Parathyroid adenoma (tissue), 2 donors: ENCODE measurements around the gene TMEM108.

ENCODE experiments used
- H2AFZ ChIP-seq: fragments of 300-600 bp; sonication (generic); one replicate; pipeline ENCODE4 v1.7.0; 2017; ENCODE audit warnings: antibody characterized with exemption, mild to moderate bottlenecking
- H3K27ac ChIP-seq: fragments of 300-600 bp; sonication (generic); one replicate; pipeline ENCODE4 v1.7.0; 2017
- H3K27me3 ChIP-seq: fragments of 300-600 bp; sonication (generic); one replicate; pipeline ENCODE4 v1.7.0; 2017; ENCODE audit warnings: low read length; ENCODE audit not compliant: control insufficient read depth, insufficient read depth
- H3K36me3 ChIP-seq: fragments of 300-600 bp; sonication (generic); one replicate; pipeline ENCODE4 v1.7.0; 2017; ENCODE audit warnings: low read length; ENCODE audit not compliant: control insufficient read depth, insufficient read depth
- H3K4me1 ChIP-seq: fragments of 300-600 bp; sonication (generic); one replicate; pipeline ENCODE4 v1.7.0; 2017; ENCODE audit warnings: control low read depth
- H3K4me2 ChIP-seq: fragments of 300-600 bp; sonication (generic); one replicate; pipeline ENCODE4 v1.7.0; 2017; ENCODE audit warnings: low read length
- H3K4me3 ChIP-seq: fragments of 300-600 bp; sonication (generic); one replicate; pipeline ENCODE4 v1.7.0; 2017; ENCODE audit warnings: low read depth, low read length
- H3K79me2 ChIP-seq: fragments of 300-600 bp; sonication (generic); one replicate; pipeline ENCODE4 v1.7.0; 2017; ENCODE audit warnings: control low read depth
- H3K9ac ChIP-seq: fragments of 300-600 bp; sonication (generic); one replicate; pipeline ENCODE4 v1.7.0; 2017; ENCODE audit warnings: mild to moderate bottlenecking
- H3K9me3 ChIP-seq: fragments of 300-600 bp; sonication (generic); one replicate; pipeline ENCODE4 v1.7.0; 2017; ENCODE audit warnings: low read length; ENCODE audit not compliant: control insufficient read depth
- CTCF ChIP-seq: fragments of 300-600 bp; sonication (generic); IDR thresholded peaks from one replicate; pipeline ENCODE4 v1.7.0; 2017; ENCODE audit warnings: antibody characterized with exemption, mild to moderate bottlenecking
- donor health status: primary hyperparathyroidism.

Gene TMEM108

GRCh38 chr3:133328373-133328772 is 290.2 kb downstream of the TMEM108 start:
- Histone ChIP-seq H3K4me2 (no peak overlapping the region), H3K9me3 (no peaks in the 10 kb centered on the region), H3K36me3 (no peaks in the 10 kb centered on the region), H3K4me3 (no peak overlapping the region), H3K27ac (no peak overlapping the region), H3K79me2 (no peaks in the 10 kb centered on the region), H3K4me1 (no peaks in the 10 kb centered on the region), H2AFZ (no peak overlapping the region), H3K27me3 (no peaks in the 10 kb centered on the region), H3K9ac (no peak overlapping the region)
- no peak for TF ChIP-seq CTCF

- Histone ChIP-seq H3K27me3 (no peaks in the 10 kb centered on the region), H3K9me3 (no peaks in the 10 kb centered on the region), H3K27ac (no peak overlapping the region), H3K9ac (no peak overlapping the region), H3K79me2 (no peaks in the 10 kb centered on the region), H2AFZ (no peak overlapping the region), H3K4me1 (no peaks in the 10 kb centered on the region), H3K4me3 (no peak overlapping the region), H3K4me2 (no peak overlapping the region), H3K36me3 (no peaks in the 10 kb centered on the region)
- TF ChIP-seq CTCF, result no peak
These were observed 291.4 kb downstream of the TMEM108 start for GRCh38 chr3:133329626-133330025.

- no peak overlapping the region for H3K9ac ChIP-seq
- H3K4me3 ChIP-seq, result no peak overlapping the region
- H3K27me3 ChIP-seq, result no peaks in the 10 kb centered on the region
- H3K79me2 ChIP-seq, result no peaks in the 10 kb centered on the region
- H3K9me3 ChIP-seq, result no peaks in the 10 kb centered on the region
- no peak overlapping the region for H3K4me2 ChIP-seq
- no peaks in the 10 kb centered on the region for H3K36me3 ChIP-seq
- H3K4me1 ChIP-seq, result no peaks in the 10 kb centered on the region
- no peak for TF ChIP-seq CTCF
- H3K27ac ChIP-seq, result no peak overlapping the region
- H2AFZ ChIP-seq, result no peak overlapping the region
These were observed 291.9 kb downstream of the TMEM108 start for GRCh38 chr3:133330065-133330464.

GRCh38 chr3:133330522-133330921 is 292.3 kb downstream of the TMEM108 start:
- H3K79me2 ChIP-seq, result no peaks in the 10 kb centered on the region
- no peak overlapping the region for H3K4me2 ChIP-seq
- no peak overlapping the region for H2AFZ ChIP-seq
- H3K36me3 ChIP-seq, result no peaks in the 10 kb centered on the region
- H3K27ac ChIP-seq, result no peak overlapping the region
- no peak for TF ChIP-seq CTCF
- no peaks in the 10 kb centered on the region for H3K4me1 ChIP-seq
- no peaks in the 10 kb centered on the region for H3K27me3 ChIP-seq
- no peaks in the 10 kb centered on the region for H3K9me3 ChIP-seq
- no peak overlapping the region for H3K4me3 ChIP-seq
- no peak overlapping the region for H3K9ac ChIP-seq

GRCh38 chr3:133354721-133355120 is 316.5 kb downstream of the TMEM108 start:
- TF ChIP-seq CTCF, result no peak
- Histone ChIP-seq H3K79me2 (no peaks in the 10 kb centered on the region), H3K9ac (no peak overlapping the region), H3K4me2 (no peak overlapping the region), H3K27me3 (no peaks in the 10 kb centered on the region), H3K36me3 (no peaks in the 10 kb centered on the region), H3K27ac (no peak overlapping the region), H3K4me3 (no peak overlapping the region), H2AFZ (no peak overlapping the region), H3K9me3 (no peaks in the 10 kb centered on the region), H3K4me1 (peaks cover 2% of the 10 kb centered on the region)
